PC-3 (cell line): ENCODE data around the gene SPATA6L. TPM values are rescaled to one million over a fixed set of nuclear protein-coding genes. Genes with fewer than 3 reads are reported as not detected.
A peak's percentile ranks its signal among the peaks of the same experiment; 100 is the strongest.

Experiments
- ATAC-seq: fragments of 200-7000 bp; cut with Tn5 transposase; 2 replicates; pipeline ENCODE4 v1.9.1; 2020; ENCODE audit warnings: mild to moderate bottlenecking, moderate library complexity
- BruUV-seq: library from RNA; stranded (reverse); fragments of 400-500 nt; replicated peaks from 2 replicates; lab custom pipeline; 2021; lab: Mats Ljungman, UMichigan
- CTCF ChIA-PET: fragments of 300-600 bp; sonication (Branson Sonifier 250); formaldehyde crosslinking; loops from one replicate; lab custom pipeline; 2022; ENCODE audit warnings: antibody characterized with exemption; lab: Charles Lee
- POLR2A ChIA-PET: fragments of 300-600 bp; sonication (Branson Sonifier 250); formaldehyde crosslinking; loops from one replicate; lab custom pipeline; 2022; ENCODE audit warnings: antibody characterized with exemption; ENCODE audit not compliant: unreplicated experiment; lab: Charles Lee
- DNase-seq: peaks from one replicate; pipeline ENCODE4 v3.0.0-alpha.2; 2015
- H2AFZ ChIP-seq: fragments of 300-600 bp; sonication (generic); 2 replicates; pipeline ENCODE4 v1.6.0; 2016; ENCODE audit warnings: antibody characterized with exemption, low read length
- H3F3A ChIP-seq: fragments of 300-600 bp; sonication (generic); one replicate; pipeline ENCODE4 v1.6.0; 2017; ENCODE audit warnings: antibody characterized with exemption, low read length, control low read depth, mild to moderate bottlenecking; ENCODE audit not compliant: unreplicated experiment
- H3K27ac ChIP-seq: fragments of 300-600 bp; sonication (generic); 2 replicates; pipeline ENCODE4 v1.5.1; 2016; ENCODE audit warnings: mild to moderate bottlenecking, low read length
- H3K27me3 ChIP-seq: fragments of 300-600 bp; sonication (generic); 2 replicates; pipeline ENCODE4 v1.6.1; 2016; ENCODE audit warnings: low read length, mixed read lengths
- H3K36me3 ChIP-seq: fragments of 300-600 bp; sonication (generic); 2 replicates; pipeline ENCODE4 v1.6.1; 2016; ENCODE audit warnings: low read depth, mixed run types, low read length, mixed read lengths
- H3K4me1 ChIP-seq: fragments of 300-600 bp; sonication (generic); 2 replicates; pipeline ENCODE4 v1.5.1; 2016; ENCODE audit warnings: low read length; ENCODE audit not compliant: insufficient read depth
- H3K4me2 ChIP-seq: fragments of 300-600 bp; sonication (generic); 2 replicates; pipeline ENCODE4 v1.6.0; 2016; ENCODE audit warnings: low read length
- H3K4me3 ChIP-seq: fragments of 300-600 bp; sonication (generic); 2 replicates; pipeline ENCODE4 v1.5.1; 2016; ENCODE audit warnings: mild to moderate bottlenecking, low read length, mixed read lengths
- H3K79me2 ChIP-seq: fragments of 300-600 bp; sonication (generic); 2 replicates; pipeline ENCODE4 v1.6.1; 2017; ENCODE audit warnings: low read length, mixed read lengths
- H3K9ac ChIP-seq: fragments of 300-600 bp; sonication (generic); 2 replicates; pipeline ENCODE4 v1.6.0; 2016; ENCODE audit warnings: mild to moderate bottlenecking, low read length
- H3K9me2 ChIP-seq: fragments of 300-600 bp; sonication (generic); replicated peaks from 2 replicates; pipeline ENCODE4 v1.6.1; 2016; ENCODE audit warnings: mixed run types, low read length, mixed read lengths
- H3K9me3 ChIP-seq: fragments of 300-600 bp; sonication (generic); 2 replicates; pipeline ENCODE4 v1.6.1; 2016; ENCODE audit warnings: low read length, mixed read lengths
- H4K20me1 ChIP-seq: fragments of 300-600 bp; sonication (generic); 2 replicates; pipeline ENCODE4 v1.6.1; 2016; ENCODE audit warnings: low read length, mixed read lengths
- EZH2 ChIP-seq: fragments of 300-600 bp; sonication (generic); IDR thresholded peaks from one replicate; pipeline ENCODE4 v1.6.1; 2017; ENCODE audit warnings: antibody characterized with exemption, mild to moderate bottlenecking, low read length; ENCODE audit not compliant: unreplicated experiment
- EZH2phosphoT487 ChIP-seq: fragments of 300-600 bp; sonication (generic); IDR thresholded peaks from 2 replicates; pipeline ENCODE4 v1.6.1; 2018; ENCODE audit warnings: mild to moderate bottlenecking, antibody characterized with exemption, low read length, borderline replicate concordance
- intact Hi-C: fragments of 100-400 bp; cut with micrococcal nuclease; formaldehyde crosslinking; loops from 2 replicates; pipeline ENCODE4 v1.9.0; 2023
- total RNA-seq: library from RNA; depleted of rRNA; stranded (reverse); fragments of >200 nt; gene quantifications from 2 replicates; pipeline ENCODE4 v1.2.3, GENCODE V29; 2014
- TF ChIP-seq, protein P1 (sequence below): fragments of 300-600 bp; sonication (generic); conservative IDR thresholded peaks from 2 replicates; pipeline ENCODE4 v1.5.1; 2017; ENCODE audit warnings: antibody characterized with exemption, low read depth, mild to moderate bottlenecking, low read length

SPATA6L gene
- total RNA-seq, 1 experiment from 2014 or later = not detected

DNA sequence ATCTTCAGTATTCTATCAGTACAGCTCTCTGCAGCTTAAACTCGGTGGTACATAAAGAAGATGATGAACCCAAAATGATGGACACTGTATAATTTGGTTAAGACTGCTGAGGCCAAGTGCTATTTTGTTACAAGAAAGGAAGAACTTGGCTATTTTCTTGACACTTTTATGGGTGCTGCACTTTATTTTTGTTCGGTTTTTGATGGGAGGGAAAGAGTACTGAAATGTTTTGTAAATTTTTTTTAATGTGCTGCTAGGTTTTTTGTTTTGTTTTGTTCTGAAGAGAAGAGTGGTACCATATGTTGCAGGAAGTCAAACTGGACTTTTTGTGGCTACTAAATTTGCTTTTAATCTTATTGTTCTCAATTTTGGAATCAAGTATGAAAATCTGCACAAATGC is 39.7 kb upstream of the SPATA6L start:
- Histone ChIP-seq H3K79me2 (no peaks in the 10 kb centered on the region), H3K4me2 (no peak overlapping the region), H3K9ac (no peak overlapping the region), H3K36me3 (peaks cover 14% of the 10 kb centered on the region), H3F3A (no peaks in the 10 kb centered on the region), H4K20me1 (no peaks in the 10 kb centered on the region), H3K9me3 (no peaks in the 10 kb centered on the region), H3K4me3 (no peak overlapping the region), H3K27ac (no peak overlapping the region), H3K4me1 (peaks cover 7% of the 10 kb centered on the region; the same call in 1 of the 2 replicates), H3K27me3 (no peaks in the 10 kb centered on the region), H2AFZ (no peak overlapping the region), H3K9me2 (no peaks in the 10 kb centered on the region)
- CTCF ChIA-PET = no interaction called here
- no peak for TF ChIP-seq EZH2phosphoT487
- no peak for TF ChIP-seq EZH2
- TF ChIP-seq, protein P1, sequence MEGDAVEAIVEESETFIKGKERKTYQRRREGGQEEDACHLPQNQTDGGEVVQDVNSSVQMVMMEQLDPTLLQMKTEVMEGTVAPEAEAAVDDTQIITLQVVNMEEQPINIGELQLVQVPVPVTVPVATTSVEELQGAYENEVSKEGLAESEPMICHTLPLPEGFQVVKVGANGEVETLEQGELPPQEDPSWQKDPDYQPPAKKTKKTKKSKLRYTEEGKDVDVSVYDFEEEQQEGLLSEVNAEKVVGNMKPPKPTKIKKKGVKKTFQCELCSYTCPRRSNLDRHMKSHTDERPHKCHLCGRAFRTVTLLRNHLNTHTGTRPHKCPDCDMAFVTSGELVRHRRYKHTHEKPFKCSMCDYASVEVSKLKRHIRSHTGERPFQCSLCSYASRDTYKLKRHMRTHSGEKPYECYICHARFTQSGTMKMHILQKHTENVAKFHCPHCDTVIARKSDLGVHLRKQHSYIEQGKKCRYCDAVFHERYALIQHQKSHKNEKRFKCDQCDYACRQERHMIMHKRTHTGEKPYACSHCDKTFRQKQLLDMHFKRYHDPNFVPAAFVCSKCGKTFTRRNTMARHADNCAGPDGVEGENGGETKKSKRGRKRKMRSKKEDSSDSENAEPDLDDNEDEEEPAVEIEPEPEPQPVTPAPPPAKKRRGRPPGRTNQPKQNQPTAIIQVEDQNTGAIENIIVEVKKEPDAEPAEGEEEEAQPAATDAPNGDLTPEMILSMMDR = no peak
- intact Hi-C loops = no loop called here
- DNase-seq (no peak), ATAC-seq (no peak)
- POLR2A ChIA-PET = no interaction called here
- BruUV-seq = no TSS peak

DNA sequence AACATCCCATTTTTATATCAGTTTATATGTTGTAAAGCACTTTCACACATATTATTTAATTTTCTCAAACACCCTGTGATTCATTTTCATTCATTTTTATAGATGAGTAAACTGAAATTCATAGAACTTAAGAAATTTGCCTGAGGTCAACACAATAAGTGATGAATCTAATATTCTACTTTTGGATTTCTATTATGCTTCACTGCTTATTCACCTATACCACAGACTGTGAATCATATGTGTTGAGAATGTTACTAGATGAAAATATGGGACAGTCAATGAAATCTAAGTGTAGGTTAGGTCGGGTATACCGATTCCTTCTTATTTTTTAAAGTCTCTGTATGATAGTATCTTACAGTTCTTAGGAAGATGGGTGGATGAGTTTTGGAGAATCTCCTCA is 37.8 kb upstream of the SPATA6L start:
- no TSS peak for BruUV-seq
- Histone ChIP-seq H3K4me1 (peaks cover 10% of the 10 kb centered on the region; the same call in 1 of the 2 replicates), H3K4me3 (no peak overlapping the region), H3K9ac (no peak overlapping the region), H3K36me3 (peaks cover 11% of the 10 kb centered on the region), H3K79me2 (no peaks in the 10 kb centered on the region), H3K27me3 (no peaks in the 10 kb centered on the region), H3K27ac (peak overlapping the region; percentile 4; the same call in 1 of the 2 replicates), H3K4me2 (no peak overlapping the region), H2AFZ (no peak overlapping the region), H3F3A (no peaks in the 10 kb centered on the region), H4K20me1 (no peaks in the 10 kb centered on the region), H3K9me2 (no peaks in the 10 kb centered on the region), H3K9me3 (no peaks in the 10 kb centered on the region)
- DNase-seq (peak; percentile 35), ATAC-seq (peak; percentile 64)
- TF ChIP-seq EZH2phosphoT487 = no peak
- TF ChIP-seq, protein P1 = no peak
- TF ChIP-seq EZH2 = no peak
- ChIA-PET POLR2A (interaction anchor here (0.6 kb wide), 1 partner anchor 38 kb away, joined by 4 read pairs; the partner anchor contains the start of gene SPATA6L), CTCF (no interaction called here)
- intact Hi-C loops = no loop called here

DNA sequence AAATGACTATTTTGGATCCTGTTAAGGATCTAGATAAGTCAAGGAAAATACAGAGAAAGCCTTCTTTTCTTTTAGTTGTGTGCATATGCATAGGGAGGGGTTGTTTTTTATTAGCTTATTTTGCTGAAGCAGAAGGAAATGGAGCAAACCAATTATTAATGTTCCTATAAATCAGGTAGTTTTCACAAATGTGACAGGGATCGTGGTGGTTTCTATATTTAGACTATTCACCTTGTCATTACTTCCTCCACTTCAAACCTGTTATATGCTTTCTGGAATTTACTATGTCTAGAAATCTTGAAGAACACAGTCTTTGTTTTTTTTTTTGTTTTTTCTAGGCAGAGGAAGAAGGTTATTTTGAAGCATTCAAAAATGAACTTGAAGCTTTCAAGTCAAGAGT is 35.2 kb upstream of the SPATA6L start:
- H3K9ac ChIP-seq = no peak overlapping the region
- no peaks in the 10 kb centered on the region for H4K20me1 ChIP-seq
- ChIA-PET CTCF (no interaction called here), POLR2A (no interaction called here)
- H3K9me2 ChIP-seq = no peaks in the 10 kb centered on the region
- ATAC-seq = no peak
- H3K27ac ChIP-seq = no peak overlapping the region
- no peaks in the 10 kb centered on the region for H3K9me3 ChIP-seq
- no peaks in the 10 kb centered on the region for H3F3A ChIP-seq
- H3K4me2 ChIP-seq = no peak overlapping the region
- no peak overlapping the region for H3K4me3 ChIP-seq
- no peak overlapping the region for H2AFZ ChIP-seq
- H3K36me3 ChIP-seq = peaks cover 18% of the 10 kb centered on the region
- H3K27me3 ChIP-seq = no peaks in the 10 kb centered on the region
- no peak for TF ChIP-seq EZH2phosphoT487
- no peak for TF ChIP-seq EZH2
- TF ChIP-seq, protein P1 = no peak
- peaks cover 10% of the 10 kb centered on the region; the same call in 1 of the 2 replicates for H3K4me1 ChIP-seq
- intact Hi-C loops = no loop called here
- H3K79me2 ChIP-seq = no peaks in the 10 kb centered on the region
- BruUV-seq = no TSS peak
- no peak for DNase-seq
